NCI-H2107 treated with DMSO at 0.1 percent for 48 hours (cell line): ENCODE measurements around the gene TMEM184B.

Experiments
- DNase-seq: peaks from one replicate; lab custom pipeline; 2025; ENCODE audit not compliant: unreplicated experiment; lab: John Stamatoyannopoulos, UW

TMEM184B gene

DNA sequence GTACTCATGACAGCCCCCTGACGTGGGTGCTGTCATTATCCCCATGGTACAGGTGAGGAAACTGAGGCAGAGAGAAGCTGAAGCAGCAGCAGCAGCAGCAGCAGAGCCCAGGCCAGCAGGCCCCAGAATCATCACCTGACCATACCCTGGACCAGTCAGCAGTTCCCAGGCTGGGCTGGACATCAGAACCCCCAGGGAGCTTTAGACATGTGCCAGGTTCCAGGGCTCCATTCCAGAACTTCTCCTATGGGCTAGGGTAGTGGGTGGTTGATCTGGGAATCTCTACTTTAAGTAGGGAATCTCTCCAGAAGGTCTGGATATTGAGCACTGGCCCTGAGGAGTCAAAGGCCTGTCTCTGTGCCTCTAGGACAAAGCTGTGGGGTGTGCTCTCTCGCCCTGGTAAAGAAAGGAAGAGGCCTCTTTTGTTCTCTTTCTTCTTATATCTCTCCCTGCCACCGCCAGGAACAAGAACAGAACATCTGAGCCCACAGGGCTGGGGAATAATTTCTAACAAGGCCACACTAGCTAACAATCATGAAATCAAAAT is 44.4 kb downstream of the TMEM184B start:
- DNase-seq = no peak

GRCh38 chr22:38226853-38227649 is 45.8 kb downstream of the TMEM184B start:
- DNase-seq = no peak

GRCh38 chr22:38223289-38223960 is 49.4 kb downstream of the TMEM184B start:
- DNase-seq = no peak

DNA sequence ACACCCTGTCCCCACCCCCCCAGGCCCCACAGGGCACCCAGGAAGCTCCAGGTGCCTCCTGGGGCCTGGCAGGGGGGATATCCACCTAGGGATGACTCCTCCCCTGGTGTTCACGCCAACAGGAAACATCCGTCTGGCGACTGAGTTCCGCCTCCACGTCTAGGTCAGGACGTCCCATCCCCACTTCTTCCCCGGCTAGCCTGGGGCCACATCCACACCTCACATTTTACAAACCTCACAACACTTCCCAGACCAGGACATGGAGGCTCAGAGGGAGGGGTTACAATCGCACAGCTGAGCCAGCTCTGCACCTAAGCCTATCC is 50.1 kb downstream of the TMEM184B start:
- DNase-seq = no peak

- no peak for DNase-seq
These were observed 50.7 kb downstream of the TMEM184B start for GRCh38 chr22:38221908-38222796.

- DNase-seq = no peak
These were observed 51.4 kb downstream of the TMEM184B start for GRCh38 chr22:38221407-38221806.

DNA sequence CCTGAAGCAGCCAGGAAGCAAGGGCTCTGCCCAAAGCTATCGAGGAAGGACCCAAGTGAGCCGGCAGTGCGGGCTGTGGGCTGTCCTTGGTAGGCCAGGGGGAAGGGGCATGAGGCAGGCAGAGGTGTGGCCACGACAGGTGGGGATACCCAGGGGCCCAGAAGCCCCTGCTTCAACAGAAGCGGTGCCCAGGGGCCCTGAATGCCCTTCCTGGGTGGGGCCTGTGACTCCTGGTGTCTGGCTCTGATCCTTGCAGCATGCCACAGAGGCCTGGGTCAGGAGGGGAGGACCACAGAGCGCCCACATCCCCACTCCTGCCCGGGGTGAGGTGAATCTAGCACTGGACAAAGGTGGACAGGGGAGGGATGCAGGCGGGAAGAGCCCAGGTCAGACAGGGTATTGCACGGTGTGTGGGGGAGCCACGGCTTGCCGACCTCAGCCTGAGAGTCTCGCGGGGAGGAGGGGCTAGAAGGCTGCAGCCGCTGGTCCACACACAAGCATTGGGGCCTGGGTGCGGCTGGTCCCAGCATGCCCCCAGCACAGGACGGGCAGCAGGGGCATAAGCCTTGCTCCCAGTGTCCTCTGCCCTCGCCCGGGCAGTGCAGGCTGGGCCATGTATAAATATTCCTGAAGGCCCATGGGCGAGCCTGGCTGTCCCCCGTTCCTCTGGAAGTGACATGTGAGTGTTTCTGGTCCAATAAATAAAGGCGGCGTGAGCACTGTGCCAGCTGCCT is 52.0 kb downstream of the TMEM184B start:
- DNase-seq = no peak

DNA sequence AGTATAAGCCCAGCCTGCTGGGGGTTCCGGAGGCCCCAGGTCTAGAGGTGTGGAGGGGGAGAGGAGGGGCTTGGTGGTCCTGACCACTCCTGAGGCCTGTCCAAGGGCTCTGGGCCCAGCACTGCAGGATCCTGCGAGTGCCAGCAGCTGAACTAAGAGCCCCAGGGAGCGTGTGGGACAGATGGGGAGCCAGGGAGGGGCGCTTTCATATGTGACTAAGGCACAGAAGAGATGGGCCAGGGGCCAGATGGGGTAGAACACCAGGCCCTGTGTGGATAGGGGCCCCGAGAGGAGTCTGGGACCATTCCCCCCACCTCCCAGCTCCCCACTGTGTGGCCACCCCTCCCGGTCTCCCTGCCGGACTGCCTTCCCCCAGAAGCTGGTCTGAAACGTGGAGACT is 52.6 kb downstream of the TMEM184B start:
- DNase-seq = no peak

DNA sequence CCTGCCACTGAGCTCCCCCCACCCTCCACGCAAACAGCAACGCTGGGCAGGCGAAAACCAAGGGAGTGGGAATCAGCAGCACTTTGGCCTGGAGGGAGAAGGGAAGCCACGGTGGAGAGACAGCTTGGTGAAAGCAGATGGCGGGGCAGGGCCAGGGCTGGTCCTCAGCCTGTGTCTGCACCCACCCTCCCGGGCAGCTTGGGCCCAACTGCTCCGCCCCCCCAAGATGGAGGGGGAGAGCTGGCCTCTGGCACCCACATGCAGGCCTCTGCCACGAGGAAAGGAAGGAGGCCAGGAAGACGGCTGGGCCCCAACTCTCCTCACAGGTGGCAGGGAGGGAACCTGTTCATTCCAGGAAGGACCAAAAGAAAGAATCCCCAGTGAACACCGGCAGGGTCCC is 53.2 kb downstream of the TMEM184B start:
- no peak for DNase-seq

- DNase-seq = no peak
These were observed 53.9 kb downstream of the TMEM184B start for GRCh38 chr22:38218661-38219622.

GRCh38 chr22:38215156-38216038 is 57.4 kb downstream of the TMEM184B start:
- DNase-seq = no peak

GRCh38 chr22:38214302-38215056 is 58.3 kb downstream of the TMEM184B start:
- DNase-seq = no peak

DNA sequence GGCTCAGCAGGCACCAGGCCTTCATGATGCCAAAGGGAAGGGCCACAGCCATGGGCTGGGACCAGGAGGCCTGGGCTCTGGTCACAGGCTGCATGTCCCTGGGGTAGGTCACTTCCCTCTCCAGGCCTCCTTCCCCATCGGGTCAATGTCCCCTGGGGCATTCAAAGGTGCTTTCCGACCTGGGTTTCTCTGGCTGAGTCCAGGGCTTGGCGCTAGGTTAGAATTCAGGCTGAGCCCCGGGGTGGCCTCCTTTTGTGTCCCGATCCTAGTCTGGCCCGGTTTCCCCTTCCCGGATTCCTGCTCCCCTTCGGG is 58.9 kb downstream of the TMEM184B start:
- DNase-seq = no peak

DNA sequence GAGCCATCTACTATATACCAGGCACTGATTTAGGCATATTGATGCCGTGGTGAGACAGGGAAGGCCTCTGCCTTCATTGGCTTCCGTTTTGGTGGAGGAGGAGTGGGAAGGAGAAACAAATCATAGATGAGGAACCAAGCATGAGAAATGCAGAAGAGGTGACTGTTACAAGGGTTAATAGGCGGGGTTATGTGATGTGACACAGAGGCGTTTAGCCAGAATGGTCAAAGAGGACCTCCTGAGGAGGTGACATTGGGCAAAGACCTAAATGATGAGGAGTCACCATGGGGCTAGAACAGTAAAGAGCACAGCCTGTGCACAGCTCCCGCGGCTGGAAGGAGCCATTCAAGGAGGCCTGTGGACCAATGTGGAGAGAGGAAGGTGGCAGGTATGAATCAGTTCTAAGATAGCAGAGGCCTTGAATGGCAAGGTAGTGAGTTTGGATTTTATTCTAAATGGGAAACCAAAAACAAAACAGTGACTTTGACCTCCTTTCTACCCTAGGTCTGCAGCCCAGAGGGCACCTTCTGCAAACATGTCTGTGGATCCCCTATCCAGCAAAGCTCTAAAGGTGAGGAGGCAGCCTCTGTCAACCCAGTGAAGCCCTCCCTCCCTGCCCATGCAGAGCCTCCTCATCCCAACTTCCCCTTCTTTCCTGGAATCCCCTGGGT is 59.4 kb downstream of the TMEM184B start:
- no peak for DNase-seq

DNA sequence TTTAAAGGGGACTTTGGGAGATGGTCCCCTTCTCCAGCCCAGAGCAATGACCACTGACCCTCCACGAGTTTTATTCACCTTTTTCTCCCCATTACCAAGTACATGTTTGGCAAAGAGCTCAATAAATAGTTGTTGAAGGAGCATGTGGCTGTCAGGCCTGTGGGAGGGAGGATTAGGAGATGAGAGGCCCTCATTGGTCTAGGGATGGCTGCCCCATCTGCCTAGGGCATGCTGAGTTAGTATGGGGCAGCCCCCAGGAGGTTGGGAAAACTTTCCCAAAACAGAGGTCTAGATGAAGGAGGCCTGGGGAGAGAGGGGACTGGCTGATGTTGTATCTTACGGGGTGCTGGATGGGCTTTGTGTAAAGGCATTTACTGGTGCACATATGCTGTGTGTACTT is 60.4 kb downstream of the TMEM184B start:
- DNase-seq = no peak

GRCh38 chr22:38211556-38211955 is 61.3 kb downstream of the TMEM184B start:
- DNase-seq = no peak

DNA sequence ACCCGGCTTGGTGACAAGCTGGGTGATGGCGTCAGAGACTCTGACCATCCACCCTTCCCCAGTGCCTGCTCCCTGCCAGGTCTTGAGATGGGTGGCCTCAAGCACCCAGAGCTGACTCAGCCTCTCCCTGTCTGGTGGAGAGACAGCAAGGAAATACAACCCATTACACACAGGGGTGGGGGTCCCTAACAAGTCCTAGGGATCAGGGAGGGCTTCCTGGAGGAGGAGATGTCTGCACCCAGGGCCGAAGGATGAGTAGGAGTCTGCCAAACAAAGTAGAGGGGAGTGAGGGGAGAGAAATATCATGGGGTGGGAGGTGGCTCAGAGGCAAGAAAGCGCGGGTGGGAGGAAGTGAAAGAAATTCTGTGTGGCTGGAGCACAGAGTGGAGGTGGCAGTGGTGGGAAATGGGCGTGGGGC is 64.2 kb downstream of the TMEM184B start:
- no peak for DNase-seq
